SKM-1 treated with dmso at 0.1 percent for 144 hours (cell line): ENCODE results near the gene MAP1LC3A.

ENCODE experiments used
- DNase-seq: peaks from one replicate; lab custom pipeline; 2025; ENCODE audit not compliant: unreplicated experiment; lab: John Stamatoyannopoulos, UW

MAP1LC3A gene

GRCh38 chr20:34547844-34548613, 10.5 kb upstream of the MAP1LC3A start:
- no peak for DNase-seq

- no peak for DNase-seq
Measured at GRCh38 chr20:34549291-34549928, 9.1 kb upstream of the MAP1LC3A start.

DNA sequence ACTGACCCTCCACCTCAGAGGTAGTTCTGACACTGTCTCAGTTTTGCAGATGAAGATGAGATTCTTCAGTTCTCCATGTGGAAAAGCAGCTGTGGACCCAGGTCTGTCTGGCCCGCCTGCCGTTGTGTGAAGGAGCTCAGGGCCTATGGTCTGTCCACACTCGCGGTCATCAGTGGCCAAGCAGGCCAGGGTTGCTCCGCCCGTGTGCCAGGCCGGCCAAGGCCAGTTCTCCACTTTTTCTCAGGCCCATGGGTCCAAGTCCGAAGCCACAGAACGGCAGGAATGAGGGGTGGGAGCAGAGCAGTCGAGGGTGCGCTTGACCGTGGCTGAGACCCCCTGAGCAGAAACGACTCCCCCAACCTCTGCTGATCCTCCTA, 8.6 kb upstream of the MAP1LC3A start:
- DNase-seq, result no peak

GRCh38 chr20:34552569-34552968, 5.9 kb upstream of the MAP1LC3A start:
- DNase-seq, result no peak

DNA sequence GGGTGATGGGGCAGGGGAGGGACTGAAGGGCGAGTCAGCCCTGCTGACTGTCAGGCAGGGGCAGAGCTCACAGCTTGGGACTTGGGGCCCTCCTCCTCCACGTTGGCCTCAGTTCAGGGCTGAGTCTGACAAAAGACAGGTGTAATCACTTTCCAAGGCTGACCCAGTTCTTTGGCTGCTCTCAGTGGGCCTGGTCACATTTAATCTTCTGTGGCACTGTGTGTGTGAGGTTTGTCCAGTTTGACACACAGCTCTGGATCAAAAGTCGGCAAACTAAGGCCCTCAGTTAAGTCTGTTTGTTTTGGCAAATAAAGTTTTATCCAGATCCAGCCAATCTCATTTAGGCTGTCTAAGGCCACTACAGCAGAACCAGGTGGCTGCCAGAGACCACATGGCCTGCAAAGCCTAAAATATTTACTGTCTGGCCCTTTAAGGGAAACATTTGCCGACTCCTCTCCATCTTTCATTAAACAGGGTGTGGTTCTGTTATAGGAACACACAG, 5.1 kb upstream of the MAP1LC3A start:
- DNase-seq, result no peak

DNA sequence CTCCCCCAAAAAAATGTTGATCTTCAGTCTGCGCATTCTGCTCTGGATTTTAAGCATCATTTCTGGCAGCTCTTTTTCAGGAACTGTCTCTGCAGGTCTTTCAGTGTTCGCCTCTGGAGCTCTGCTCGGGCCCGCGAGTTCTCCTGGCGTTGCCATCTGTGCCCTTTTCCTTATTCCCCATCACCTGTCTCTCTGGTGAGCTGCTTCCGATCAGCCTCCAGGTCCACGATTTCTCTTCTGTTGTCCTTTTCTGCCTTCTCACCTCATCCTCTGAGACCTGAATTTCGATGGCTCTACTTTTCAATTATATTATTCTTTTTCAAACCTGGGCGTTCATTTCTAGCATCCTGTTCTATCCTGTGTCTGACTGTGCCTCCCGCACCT, 590 bp upstream of the MAP1LC3A start:
- DNase-seq, result no peak

DNA sequence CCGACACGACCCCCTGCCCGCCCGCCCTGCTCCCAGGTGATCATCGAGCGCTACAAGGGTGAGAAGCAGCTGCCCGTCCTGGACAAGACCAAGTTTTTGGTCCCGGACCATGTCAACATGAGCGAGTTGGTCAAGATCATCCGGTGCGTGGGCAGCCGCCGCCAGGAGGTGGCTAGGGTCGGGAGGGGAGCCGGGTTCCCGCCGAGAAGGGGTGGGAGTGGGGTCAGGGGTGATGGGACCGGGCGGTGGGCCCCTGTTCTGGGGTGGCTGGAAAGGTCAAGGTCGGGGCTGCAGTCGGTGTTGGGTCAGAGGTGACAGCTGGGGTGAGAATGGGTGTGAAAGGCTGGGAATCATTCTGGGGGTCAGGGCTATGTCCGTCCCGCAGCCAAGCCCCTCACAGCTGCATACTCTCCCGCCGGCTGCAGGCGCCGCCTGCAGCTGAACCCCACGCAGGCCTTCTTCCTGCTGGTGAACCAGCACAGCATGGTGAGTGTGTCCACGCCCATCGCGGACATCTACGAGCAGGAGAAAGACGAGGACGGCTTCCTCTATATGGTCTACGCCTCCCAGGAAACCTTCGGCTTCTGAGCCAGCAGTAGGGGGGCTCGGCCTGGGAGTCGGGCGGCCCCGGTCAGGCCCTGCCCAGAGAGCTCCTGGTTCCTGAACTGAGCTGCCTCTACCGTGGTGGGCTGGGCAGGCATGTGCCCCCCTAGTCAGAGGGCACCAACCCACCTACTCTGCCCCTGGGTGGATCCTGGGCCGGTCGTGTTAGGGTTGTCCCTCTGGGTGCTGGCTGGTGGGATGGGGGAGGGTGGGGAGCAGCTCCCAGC, 1.0 kb downstream of the MAP1LC3A start:
- DNase-seq, result no peak

GRCh38 chr20:34560141-34560523, 1.6 kb downstream of the MAP1LC3A start:
- no peak for DNase-seq

DNA sequence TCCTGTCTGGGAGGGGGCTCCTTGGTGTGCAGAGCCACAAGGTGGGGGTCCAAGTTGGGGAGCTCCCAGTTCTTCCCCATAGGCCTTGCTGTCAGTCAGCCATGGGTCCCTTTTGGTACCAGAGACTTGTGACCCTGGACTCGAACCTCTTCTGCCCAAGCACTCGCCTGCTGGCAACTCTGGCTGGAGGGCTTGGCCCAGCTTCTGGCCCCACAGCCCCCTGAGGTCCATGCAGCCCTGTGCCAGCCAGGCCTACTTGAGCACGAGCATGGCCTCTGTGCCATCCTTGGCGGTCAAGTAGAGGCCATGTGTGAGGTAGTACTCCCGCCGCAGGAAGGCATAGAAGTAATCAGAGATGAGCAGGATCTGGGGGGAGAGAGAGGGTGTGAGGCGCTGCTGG, 2.1 kb downstream of the MAP1LC3A start:
- no peak for DNase-seq

DNA sequence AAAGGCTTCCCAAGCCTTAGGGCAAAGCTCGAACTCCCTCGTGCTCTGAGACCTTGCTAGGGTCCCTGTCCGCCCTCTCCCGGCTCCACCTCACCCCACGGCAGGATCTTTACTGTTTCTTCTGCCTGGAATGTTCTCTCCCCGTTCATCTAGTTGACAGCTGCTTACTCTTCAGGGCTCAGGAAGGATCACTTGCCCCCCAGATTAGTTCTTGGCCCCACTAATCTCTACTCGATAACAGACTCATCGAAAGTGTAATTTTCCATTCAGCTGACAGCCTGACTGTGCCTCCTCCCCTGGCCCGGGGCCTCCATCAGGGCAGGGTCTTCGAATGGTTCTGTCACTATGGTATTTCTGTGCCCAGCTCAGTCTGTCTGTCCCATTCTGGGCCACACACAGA, 3.1 kb downstream of the MAP1LC3A start:
- no peak for DNase-seq

GRCh38 chr20:34562641-34563040, 4.1 kb downstream of the MAP1LC3A start:
- no peak for DNase-seq

DNA sequence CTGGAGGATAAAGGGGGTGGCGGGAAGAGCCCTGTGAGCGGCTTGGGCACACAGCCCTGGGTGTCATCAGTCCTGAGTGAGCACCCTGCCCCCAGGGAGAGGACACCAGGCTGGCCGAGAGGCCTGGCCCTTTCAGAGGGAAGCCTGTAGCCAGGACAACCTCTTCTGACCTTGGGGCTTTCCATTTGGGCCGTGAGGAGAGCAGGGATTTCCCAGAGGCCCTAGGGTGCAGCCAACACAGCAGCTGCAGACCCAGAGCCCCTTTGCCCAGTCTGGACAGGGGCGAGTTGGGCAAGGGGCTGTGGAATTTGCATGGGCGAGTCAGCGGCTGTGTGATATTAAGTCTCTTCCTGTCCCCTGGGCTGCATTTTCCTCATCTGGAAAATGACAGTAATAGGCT, 6.3 kb downstream of the MAP1LC3A start:
- no peak for DNase-seq

- DNase-seq, result no peak
Measured at GRCh38 chr20:34566978-34567891, 8.7 kb downstream of the MAP1LC3A start.

- DNase-seq, result no peak
Measured at GRCh38 chr20:34567892-34568865, 9.7 kb downstream of the MAP1LC3A start.

DNA sequence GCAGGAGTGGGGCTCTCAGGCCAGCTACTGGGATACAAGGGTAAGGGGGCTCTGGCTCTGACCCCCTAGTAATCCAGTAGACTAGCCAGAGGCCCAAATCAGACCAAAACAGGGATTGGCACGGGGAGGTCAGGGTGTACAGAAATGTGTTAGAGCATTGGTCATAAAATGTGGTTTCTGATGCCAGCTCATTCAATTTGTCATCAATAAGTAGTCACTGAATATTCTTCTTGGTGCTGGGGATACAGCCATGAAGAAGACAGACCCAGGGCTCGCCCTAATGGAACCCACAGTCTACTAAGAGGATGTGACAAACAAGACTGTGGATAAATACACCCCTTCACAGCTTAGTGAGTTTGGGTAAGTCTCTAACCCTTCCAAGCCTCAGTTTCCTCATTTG, 11.1 kb downstream of the MAP1LC3A start:
- no peak for DNase-seq

GRCh38 chr20:34570859-34571306, 12.4 kb downstream of the MAP1LC3A start:
- peak; percentile 53 for DNase-seq

DNA sequence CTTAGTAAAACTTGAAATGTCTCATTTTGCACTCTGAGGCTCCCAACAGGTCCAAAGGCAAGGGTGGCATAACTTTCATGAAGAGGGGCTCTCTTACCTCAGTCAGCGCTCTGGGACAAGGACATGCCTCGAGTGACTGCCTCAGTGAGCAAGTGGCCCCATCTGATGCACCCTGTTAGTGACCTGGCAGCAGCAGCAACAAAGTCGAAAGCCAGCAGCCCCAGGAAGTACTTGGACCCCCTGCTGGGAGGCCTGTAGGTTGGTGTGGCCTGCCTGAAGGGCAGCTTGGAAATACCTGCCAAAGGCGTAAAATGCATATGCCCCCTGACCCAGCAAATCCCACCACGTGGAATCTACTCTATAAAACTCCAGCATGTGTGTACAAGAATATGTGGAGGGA, 13.2 kb downstream of the MAP1LC3A start:
- no peak for DNase-seq

- DNase-seq, result no peak
Measured at GRCh38 chr20:34573541-34574300, 15.2 kb downstream of the MAP1LC3A start.

- no peak for DNase-seq
Measured at GRCh38 chr20:34574426-34574825, 15.9 kb downstream of the MAP1LC3A start.
